Renal cortex interstitium (tissue), 11 donors: ENCODE results near the gene IPP. TPM values are rescaled to one million over a fixed set of nuclear protein-coding genes. Genes with fewer than 3 reads are reported as not detected.
"Not testable (repeated sequence)": the region's sequence is repeated elsewhere in the genome, so short reads cannot be mapped to it uniquely, and the experiment has no call there.

Source experiments
- DNase-seq, 11 donors: peaks; one replicate each; pipeline ENCODE4 v3.0.0-alpha.2; 2013; ENCODE audit warnings: low read depth in 9 of 11, low spot score in 4 of 11; ENCODE audit errors: extremely low read depth in 1 of 11
- polyA plus RNA-seq, 3 donors: library from polyadenylated mRNA; unstranded; fragments of 120-200 nt; gene quantifications; one replicate each; pipeline ENCODE4 v1.2.1, GENCODE V29; 2013; ENCODE audit not compliant: insufficient read length in 3 of 3

IPP gene
- polyA plus RNA-seq, 3 donors, result 25.9 to 32.6 (median 31.7) TPM

DNA sequence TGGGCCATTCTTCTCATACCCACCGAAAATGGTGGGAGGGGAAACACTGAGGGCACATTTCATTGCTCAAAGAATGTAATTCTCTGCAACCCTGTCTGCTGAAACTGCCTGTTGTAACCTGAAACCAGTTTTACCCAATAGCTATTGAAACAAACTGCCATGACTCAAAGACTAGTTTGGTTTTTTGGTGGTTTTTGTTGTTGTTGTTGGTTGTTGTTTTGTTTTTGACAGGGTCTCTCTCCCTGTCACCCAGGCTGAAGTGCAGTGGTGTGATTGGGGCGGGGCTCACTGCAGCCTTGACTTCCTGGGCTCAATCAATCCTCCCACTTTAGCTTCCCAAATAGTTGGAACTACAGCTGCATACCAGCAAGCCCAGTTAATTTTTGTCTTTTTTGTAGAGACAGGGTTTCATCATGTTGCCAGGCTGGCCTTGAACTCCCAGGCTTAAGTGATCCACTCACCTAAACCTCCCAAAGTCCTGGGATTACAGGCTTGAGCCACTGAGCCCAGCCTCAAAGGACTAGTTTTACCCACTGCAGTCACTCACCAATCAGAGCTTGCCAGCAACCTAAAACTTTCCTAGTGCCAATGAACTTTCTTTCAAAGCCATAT lies 2.1 kb upstream of the IPP start:
- no peak for DNase-seq

DNA sequence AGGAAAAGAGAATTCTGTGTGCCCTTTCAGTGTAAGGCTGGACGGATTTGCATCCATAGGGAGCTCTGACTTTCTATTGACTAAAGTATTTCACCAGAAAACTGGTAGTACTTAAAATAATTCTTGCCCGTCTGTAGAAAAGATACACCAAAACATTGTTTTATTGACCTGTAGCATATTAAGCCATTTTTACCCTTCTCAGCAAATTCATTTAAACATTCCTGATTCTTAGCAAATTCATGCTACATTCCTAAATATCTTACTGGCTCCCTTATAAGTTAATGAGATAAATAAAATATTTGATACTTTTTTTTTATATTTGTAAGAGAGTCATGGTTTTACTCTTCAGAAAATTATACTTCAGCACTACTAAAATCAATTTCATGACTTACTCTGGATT lies 1.6 kb upstream of the IPP start:
- no peak for DNase-seq

DNA sequence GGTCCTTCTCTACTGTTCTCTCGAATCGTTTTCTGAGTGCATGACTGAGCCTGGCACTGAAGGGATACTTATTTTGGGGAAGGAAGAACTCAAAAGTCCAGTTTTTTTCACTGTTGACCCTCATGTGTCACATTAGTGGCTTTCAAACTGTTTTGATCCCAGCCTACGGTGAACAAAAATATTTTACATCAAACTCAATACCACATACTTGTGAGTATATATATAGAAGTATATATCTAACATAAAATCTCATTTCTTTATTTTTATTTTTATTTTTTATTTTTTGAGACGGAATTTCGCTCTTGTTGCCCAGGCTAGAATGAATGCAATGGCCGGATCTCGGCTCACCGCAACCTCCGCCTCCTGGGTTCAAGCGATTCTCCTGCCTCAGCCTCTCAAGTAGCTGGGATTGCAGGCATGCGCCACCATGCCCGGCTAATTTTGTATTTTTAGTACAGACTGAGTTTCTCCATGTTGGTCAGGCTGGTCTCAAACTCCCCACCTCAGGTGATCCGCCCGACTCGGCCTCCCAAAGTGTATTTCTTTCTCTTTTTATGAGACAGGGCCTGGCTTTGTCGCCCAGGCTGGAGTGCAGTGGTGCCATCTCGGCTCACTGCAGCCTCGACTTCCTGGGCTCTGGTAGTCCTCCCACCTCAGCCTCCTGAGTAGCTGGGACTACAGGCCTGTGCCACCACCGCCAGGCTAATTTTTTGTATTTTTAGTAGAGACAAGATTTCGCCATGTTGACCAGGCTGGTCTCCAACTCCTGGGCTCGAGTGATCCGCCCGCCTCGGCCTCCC lies 786 bp upstream of the IPP start:
- DNase-seq, result not testable (repeated sequence)

DNA sequence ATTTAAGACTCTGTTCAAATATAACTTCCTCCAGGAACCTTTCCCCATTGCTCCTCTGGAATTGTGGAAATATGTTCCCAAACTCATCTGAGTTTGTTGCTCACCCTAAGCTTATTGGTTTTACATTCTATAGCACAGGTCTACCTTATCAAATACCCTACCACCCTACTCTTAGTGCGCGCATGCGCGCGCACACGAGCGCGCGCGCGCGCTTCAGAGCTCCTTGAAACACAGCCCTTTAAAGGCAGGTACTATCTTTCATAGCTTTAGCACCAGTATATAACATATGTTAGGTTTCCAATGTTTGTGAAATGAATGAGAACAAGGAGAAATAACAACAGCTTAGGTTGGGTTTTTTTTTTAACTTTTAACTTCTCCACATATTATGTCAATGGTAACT lies 3.5 kb downstream of the IPP start:
- no peak for DNase-seq

DNA sequence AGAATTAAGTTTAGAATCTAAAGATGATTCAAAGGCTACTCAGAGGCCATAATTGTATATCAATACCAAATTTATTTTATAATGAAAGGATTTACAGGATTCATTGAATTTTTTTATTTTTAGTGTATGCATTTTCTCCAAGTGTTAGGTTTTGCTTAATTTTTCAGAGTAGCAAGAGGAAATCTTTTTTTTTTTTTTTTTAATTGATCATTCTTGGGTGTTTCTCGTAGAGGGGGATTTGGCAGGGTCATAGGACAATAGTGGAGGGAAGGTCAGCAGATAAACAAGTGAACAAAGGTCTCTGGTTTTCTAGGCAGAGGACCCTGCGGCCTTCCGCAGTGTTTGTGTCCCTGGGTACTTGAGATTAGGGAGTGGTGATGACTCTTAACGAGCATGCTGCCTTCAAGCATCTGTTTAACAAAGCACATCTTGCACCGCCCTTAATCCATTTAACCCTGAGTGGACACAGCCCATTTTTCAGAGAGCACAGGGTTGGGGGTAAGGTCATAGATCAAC lies 10.8 kb downstream of the IPP start:
- not testable (repeated sequence) for DNase-seq

DNA sequence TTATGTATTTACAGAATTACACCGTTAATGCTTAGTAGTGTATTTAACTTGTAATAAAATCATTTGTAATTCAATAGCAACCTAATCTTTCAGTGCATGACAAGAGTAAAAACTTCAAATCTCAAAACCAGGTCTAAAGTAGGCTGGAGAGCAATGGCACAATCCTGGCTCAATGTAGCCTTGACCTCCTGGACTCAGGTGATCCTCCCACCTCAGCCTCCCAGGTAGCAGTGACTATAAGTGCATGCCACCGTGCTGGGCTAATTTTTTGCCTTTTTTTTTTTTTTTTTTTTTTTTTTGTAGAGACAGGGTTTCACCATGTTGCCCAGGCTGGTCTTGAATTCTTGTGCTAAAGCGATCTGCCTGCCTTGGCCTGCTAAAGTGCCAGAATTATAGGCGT lies 11.3 kb downstream of the IPP start:
- no peak for DNase-seq

DNA sequence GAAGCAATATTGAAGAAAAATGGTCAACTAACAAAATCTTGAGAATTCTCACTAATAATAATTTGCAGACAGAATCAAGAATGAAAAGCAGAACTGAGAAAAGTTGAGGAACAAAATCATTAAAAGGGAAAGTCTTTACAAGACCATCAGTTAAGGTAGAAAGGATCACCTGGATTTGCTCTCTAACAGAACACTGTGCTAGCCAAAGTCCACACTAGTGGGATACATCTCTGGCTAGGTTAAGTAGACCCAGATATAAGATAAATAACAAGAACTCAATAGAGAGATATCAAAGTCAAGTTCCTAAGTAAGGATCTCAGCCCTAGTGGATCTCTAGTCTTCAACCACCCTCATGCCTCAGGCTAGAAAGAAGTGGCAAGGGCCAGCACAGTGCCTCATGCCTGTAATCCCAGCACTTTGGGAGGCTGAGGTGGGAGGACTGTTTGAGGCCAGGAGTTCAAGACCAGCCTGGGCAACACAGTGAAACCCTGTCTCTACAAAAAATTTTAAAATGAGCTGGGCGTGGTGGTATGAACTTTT lies 19.6 kb downstream of the IPP start:
- DNase-seq, result no peak

DNA sequence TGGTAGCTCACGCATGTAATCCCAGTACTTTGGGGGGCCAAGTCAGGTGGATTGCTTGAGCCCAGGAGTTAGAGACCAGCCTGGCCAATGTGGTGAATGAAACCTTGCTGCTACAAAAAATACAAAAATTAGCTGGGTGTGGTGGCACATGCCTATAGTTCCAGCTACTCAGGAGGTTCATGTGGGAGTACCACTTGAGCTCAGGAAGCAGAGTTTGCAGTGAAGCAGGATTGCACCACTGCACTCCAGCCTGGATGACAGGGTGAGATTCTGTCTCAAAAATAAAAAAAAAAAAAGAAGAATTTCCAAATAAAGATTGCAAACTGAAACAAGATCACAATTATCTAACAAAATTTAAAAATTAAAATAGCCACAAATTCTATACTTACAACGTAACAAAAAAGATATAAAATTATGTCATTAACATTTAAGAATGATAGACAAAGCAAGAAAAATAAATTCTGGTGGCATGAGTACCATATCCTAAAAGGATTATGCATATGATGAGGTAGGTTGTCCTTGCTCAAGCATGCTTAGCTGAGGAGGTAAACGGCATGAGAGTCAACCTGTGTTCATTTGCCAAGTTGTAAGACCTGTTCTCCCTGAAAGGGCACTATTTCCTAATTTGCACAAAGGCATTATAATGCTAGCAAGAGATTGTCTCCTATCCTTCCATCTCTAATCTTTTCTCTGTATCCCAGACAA lies 20.2 kb downstream of the IPP start:
- peak in 3 of 11 donors; percentile 1 to 21 (median 4) for DNase-seq

DNA sequence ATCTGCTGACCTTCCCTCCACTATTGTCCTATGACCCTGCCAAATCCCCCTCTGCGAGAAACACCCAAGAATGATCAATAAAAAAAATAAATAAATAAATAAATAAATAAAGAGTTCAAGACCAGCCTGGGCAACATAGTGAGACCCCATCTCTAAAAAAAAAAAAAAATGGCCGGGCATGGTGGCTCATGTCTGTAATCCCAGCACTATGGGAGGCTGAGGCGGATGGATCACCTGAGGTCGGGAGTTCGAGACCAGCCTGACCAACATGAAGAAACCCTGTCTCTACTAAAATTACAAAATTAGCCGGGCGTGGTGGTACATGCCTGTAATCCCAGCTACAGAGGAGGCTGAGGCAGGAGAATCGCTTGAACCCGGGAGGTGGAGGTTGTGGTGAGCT lies 24.4 kb downstream of the IPP start:
- DNase-seq, result not testable (repeated sequence)

DNA sequence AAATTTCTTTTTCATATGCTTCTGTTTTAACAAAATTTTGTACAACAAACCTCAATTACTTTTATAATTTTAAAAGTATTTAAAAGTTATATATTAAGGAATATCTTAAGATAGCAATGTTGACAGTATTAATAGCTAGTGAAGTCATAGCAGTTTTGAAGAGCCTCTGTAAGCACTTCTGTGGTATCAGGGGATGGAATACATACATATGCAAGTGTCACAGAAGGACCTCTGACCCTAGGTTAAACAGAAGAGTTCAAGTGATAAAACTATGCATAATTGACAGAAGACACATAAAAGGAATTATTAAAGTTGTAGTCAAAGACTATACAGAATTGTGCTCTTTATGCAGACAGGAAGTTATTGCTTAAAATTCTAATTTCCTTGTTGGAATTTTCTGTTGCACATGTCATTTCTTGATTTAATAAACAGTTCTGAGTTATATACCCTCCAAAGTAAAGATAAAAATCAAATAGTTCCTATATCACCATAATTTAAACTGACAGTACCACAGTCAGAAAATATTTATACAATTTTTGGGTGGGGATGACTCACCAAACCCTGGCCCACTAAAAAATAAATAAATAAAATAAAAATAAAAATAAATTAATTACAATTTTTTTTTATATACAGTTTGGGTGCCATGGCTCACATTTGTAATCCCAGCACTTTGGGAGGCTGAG lies 27.1 kb downstream of the IPP start:
- no peak for DNase-seq

DNA sequence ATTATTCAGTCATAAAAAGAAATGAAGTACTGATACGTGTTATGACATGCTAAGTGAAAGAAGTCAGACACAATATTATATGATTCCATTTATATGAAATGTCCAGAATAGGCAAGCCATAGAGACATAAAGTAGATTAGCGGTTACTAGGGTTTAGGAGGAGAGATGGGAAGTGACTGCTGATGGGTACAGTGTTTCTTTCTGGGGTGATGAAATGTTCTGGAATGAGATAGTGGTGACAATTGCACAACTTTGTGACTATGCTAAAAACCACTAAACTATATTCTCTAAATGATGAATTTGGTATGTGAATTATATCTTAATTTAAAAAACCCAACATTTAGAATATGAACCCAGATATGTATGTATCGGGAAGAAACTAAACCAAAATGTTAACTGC lies 27.6 kb downstream of the IPP start:
- DNase-seq, result no peak

DNA sequence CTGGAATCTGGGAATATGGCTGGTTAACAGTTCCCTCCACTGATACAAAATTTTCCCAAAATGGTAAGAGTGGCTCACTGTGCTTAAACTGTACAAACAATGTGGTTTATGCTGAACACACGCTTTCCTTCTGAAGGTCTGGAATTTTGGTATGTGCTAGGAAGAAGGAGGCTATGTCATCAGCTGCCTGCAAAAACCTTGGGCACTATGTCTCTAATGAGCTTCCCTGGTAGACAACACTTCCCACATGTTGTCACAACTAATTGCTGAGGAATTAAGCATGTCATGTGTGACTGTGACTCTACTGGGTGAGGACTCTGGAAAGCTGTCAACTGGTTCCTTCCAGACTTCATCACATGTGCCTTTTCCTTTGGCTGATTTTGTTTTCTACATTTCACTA lies 29.2 kb downstream of the IPP start:
- peak in 1 of 11 donors; percentile 4 for DNase-seq

DNA sequence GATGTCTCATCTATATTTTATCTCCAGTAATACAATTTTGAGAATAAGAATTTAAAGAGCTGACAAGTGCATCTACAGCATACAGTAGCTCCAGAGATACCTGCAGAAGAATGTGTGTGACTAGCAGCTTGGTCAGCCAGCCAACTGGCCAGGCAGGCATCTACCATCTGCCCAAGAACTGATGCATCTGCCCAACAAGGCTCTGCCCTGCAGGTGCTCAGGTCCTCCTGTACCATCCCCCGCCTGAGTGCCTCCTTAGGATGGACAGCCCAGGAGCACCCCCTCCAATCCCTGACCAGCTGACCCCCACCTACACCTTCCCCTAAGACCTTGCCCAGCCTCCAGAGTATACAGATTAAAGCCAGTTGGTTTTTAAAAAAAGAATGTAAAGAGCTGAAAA lies 32.2 kb downstream of the IPP start:
- DNase-seq, result no peak

DNA sequence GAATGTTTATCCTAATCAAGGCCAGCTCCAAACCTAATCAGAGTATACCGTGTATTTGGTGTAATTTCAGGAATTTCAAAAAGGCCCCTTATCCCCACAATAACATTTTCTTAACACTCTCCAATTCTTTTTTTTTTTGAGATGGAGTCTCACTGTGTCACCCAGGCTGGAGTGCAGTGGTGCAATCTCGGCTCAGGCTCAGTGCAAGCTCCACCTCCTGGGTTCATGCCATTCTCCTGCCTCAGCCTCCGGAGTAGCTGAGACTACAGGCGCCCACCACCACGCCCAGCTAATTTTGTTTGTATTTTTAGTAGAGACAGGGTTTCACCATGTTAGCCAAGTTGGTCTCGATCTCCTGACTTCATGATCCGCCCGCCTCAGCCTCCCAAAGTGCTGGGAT lies 33.1 kb downstream of the IPP start:
- DNase-seq, result not testable (repeated sequence)

DNA sequence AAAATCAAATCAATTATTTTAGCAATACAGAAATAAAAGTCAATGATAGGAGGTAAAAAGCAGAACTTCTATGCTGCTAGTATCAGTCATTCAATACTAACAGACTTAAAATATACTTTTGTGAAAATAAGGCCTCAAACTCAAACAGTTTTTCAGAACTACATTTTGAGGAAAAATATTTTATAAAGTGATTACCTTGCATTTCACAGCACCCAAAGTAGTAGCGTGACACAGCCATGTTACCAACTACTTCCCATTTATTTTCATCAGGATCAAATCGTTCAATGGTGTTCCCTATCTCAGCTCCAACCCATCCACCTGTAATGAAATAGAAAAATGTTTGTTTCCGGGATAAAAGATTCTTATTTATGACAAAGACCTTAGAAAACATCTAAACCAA lies 33.8 kb downstream of the IPP start:
- DNase-seq, result no peak

DNA sequence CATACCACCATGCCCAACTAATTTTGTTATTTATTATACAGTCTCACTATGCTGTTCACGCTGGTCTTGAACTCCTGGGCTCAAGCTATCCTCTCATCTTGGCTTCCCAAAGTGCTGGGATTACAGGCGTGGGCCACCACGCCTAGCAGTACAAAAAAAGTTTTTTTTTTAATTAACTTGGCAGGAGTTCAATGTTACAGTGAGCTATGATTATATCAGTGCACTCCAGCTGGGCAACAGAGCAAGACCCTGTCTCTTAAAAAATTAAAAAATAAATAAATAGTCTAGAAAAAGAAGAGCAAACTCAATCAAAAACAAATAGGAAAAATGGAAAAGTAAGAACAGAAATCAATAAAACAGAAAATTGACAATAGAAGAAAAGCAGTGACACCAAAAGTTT lies 36.7 kb downstream of the IPP start:
- DNase-seq, result no peak

DNA sequence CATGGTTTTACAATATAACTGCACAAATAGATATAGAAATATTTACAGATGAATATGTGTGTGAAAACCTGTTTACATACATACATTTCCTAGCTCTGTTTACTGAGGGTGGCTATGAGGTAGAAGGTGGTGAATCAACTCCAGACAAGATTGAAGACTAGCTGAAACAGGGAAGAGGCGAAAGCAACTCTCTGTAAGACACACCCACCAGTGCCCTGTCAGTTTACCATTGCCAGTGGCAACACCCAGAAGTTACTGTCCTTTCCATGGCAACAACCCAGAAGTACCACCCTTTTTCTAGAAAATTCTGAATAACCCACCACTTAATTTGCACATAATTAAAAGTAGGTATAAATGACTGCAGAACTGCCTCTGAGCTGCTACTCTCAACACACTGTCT lies 45.8 kb downstream of the IPP start:
- no peak for DNase-seq

DNA sequence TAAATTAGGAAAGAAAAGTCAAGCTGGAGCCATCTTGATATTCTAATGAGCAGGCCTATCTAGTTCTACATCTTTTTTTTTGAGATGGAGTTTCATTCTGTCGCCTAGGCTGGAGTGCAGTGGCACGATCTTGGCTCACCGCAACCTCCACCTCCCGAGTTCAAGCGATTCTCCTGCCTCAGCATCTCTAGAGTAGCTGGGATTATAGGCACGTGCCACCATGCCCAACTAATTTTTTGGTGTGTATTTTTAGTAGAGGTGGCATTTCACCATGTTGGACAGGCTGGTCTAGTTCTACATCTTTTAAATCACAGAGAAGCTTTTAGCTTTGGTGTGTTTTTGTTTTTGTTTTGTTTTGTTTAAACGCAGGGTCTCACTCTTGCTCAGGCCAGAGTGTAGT lies 55.6 kb downstream of the IPP start:
- DNase-seq, result no peak

DNA sequence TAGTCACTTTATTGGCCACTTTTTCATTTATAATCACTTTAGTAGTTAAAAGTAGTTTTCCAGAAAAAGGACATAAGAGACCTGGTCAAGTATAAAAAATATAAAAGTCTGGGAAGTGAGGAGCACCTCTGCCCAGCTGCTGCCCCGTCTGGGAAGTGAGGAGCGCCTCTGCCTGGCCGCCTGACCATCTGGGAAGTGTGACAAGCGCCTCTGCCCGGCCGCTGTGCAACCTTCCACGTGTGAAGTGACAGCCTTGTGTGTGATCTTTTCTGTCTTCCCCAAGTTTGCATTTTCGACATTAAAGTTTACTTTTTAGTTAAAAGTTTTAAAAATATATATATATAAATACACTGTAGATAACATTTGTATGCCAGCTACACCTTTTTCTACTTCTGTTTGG lies 56.6 kb downstream of the IPP start:
- DNase-seq, result not testable (repeated sequence)
